Mesendoderm (in vitro differentiated cells): ENCODE measurements around the gene TRPC4.

Experiments used
- DNase-seq: peaks from one replicate; pipeline ENCODE4 v3.0.0; 2013
- H2AK5ac ChIP-seq: 2 replicates; pipeline ENCODE4 v1.6.1; 2013; ENCODE audit warnings: low read length, inconsistent platforms
- H2BK120ac ChIP-seq: 2 replicates; pipeline ENCODE4 v1.6.1; 2013; ENCODE audit warnings: low read depth, mild to moderate bottlenecking, low read length, moderate library complexity, mixed read lengths
- H2BK15ac ChIP-seq: replicated peaks from 2 replicates; pipeline ENCODE4 v1.6.1; 2013; ENCODE audit warnings: low read depth, mild to moderate bottlenecking, moderate library complexity
- H2BK5ac ChIP-seq: 2 replicates; pipeline ENCODE4 v1.6.1; 2013; ENCODE audit warnings: low read length, inconsistent platforms
- H3K18ac ChIP-seq: 2 replicates; pipeline ENCODE4 v1.6.1; 2013; ENCODE audit warnings: mild to moderate bottlenecking, low read length, mixed read lengths
- H3K23ac ChIP-seq: one replicate; pipeline ENCODE4 v1.6.1; 2013; ENCODE audit warnings: low read length
- H3K27ac ChIP-seq: 2 replicates; pipeline ENCODE4 v1.5.1; 2013; ENCODE audit warnings: low read depth, mild to moderate bottlenecking, inconsistent platforms, low read length, moderate library complexity
- H3K27me3 ChIP-seq: 2 replicates; pipeline ENCODE4 v1.6.1; 2013; ENCODE audit warnings: low read length, control low read depth, mild to moderate bottlenecking, inconsistent platforms; ENCODE audit not compliant: insufficient read depth, poor library complexity
- H3K36me3 ChIP-seq: 2 replicates; pipeline ENCODE4 v1.6.1; 2013; ENCODE audit warnings: low read length, inconsistent platforms; ENCODE audit not compliant: control insufficient read depth, insufficient read depth
- H3K4ac ChIP-seq: one replicate; pipeline ENCODE4 v1.6.1; 2013; ENCODE audit warnings: low read depth, mild to moderate bottlenecking, low read length, moderate library complexity
- H3K4me1 ChIP-seq: 2 replicates; pipeline ENCODE4 v1.6.1; 2013; ENCODE audit warnings: low read depth, low read length, inconsistent platforms; ENCODE audit not compliant: control insufficient read depth
- H3K4me2 ChIP-seq: 2 replicates; pipeline ENCODE4 v1.6.1; 2013; ENCODE audit warnings: low read length
- H3K4me3 ChIP-seq: 2 replicates; pipeline ENCODE4 v1.5.1; 2013; ENCODE audit warnings: mild to moderate bottlenecking, low read length
- H3K56ac ChIP-seq: one replicate; pipeline ENCODE4 v1.6.1; 2013; ENCODE audit warnings: low read length
- H3K79me1 ChIP-seq: 2 replicates; pipeline ENCODE4 v1.6.1; 2013; ENCODE audit warnings: low read length, inconsistent platforms
- H3K79me2 ChIP-seq: 2 replicates; pipeline ENCODE4 v1.6.1; 2013; ENCODE audit warnings: mild to moderate bottlenecking, low read length; ENCODE audit not compliant: control insufficient read depth, insufficient read depth
- H3K9ac ChIP-seq: 2 replicates; pipeline ENCODE4 v1.6.1; 2013; ENCODE audit warnings: low read length, inconsistent platforms
- H4K5ac ChIP-seq: one replicate; pipeline ENCODE4 v1.6.1; 2013; ENCODE audit warnings: low read length
- H4K8ac ChIP-seq: one replicate; pipeline ENCODE4 v1.6.1; 2013; ENCODE audit warnings: low read depth, mild to moderate bottlenecking, control low read depth, low read length, moderate library complexity
- WGBS: extraction: QIAGEN DNeasy Blood & Tissue Kit; methylation state at CpG from one replicate; pipeline ENCODE4 v1.1.7; 2013; ENCODE audit warnings: low lambda C conversion rate, missing lambda C conversion rate; ENCODE audit not compliant: insufficient coverage; ENCODE audit errors: extremely low coverage; 5-methylcytosine and 5-hydroxymethylcytosine counted together

TRPC4 gene

GRCh38 chr13:37870489-37870845, 895 bp upstream of the TRPC4 start:
- no CpG with 5 or more reads among the region's 9 CpGs for WGBS
- Histone ChIP-seq H2BK15ac (no peak overlapping the region), H3K9ac (no peak overlapping the region), H3K79me1 (no peaks in the 10 kb centered on the region), H3K27ac (no peak overlapping the region), H3K23ac (no peak overlapping the region), H3K4me3 (no peak overlapping the region), H3K79me2 (no peaks in the 10 kb centered on the region), H3K4me2 (no peak overlapping the region), H4K8ac (no peak overlapping the region), H3K36me3 (no peaks in the 10 kb centered on the region), H2AK5ac (no peak overlapping the region), H2BK120ac (no peak overlapping the region), H3K27me3 (no peaks in the 10 kb centered on the region), H3K4ac (no peak overlapping the region), H3K4me1 (peaks cover 2% of the 10 kb centered on the region), H3K56ac (no peak overlapping the region), H3K18ac (no peak overlapping the region), H2BK5ac (no peak overlapping the region), H4K5ac (no peak overlapping the region)
- no peak for DNase-seq

GRCh38 chr13:37869506-37869755, 141 bp downstream of the TRPC4 start:
- Histone ChIP-seq H3K9ac (peak overlapping the region; percentile 73), H3K4me2 (peak overlapping the region; percentile 97), H3K27me3 (no peaks in the 10 kb centered on the region), H3K23ac (no peak overlapping the region), H4K5ac (no peak overlapping the region), H3K4ac (no peak overlapping the region), H3K56ac (peak overlapping the region; percentile 92), H3K27ac (peak overlapping the region; percentile 35), H3K4me3 (peak overlapping the region; percentile 63), H3K36me3 (no peaks in the 10 kb centered on the region), H4K8ac (no peak overlapping the region), H3K79me1 (no peaks in the 10 kb centered on the region), H2AK5ac (no peak overlapping the region), H2BK120ac (no peak overlapping the region), H2BK5ac (no peak overlapping the region), H2BK15ac (no peak overlapping the region), H3K79me2 (no peaks in the 10 kb centered on the region), H3K18ac (peak overlapping the region; percentile 77), H3K4me1 (peaks cover 2% of the 10 kb centered on the region)
- no CpG with 5 or more reads among the region's 19 CpGs for WGBS
- DNase-seq, result peak; percentile 62

- H3K9ac ChIP-seq, result peak overlapping the region; percentile 73
- no peak overlapping the region for H2BK120ac ChIP-seq
- H3K4me3 ChIP-seq, result peak overlapping the region; percentile 63
- no peak overlapping the region for H4K5ac ChIP-seq
- peak; percentile 74 for DNase-seq
- H3K36me3 ChIP-seq, result no peaks in the 10 kb centered on the region
- H3K56ac ChIP-seq, result peak overlapping the region; percentile 92
- no peaks in the 10 kb centered on the region for H3K79me2 ChIP-seq
- H3K4me2 ChIP-seq, result peak overlapping the region; percentile 97
- peak overlapping the region; percentile 35 for H3K27ac ChIP-seq
- peaks cover 2% of the 10 kb centered on the region for H3K4me1 ChIP-seq
- no peak overlapping the region for H2BK15ac ChIP-seq
- H3K18ac ChIP-seq, result peak overlapping the region; percentile 77
- H3K79me1 ChIP-seq, result no peaks in the 10 kb centered on the region
- H3K4ac ChIP-seq, result no peak overlapping the region
- H2AK5ac ChIP-seq, result no peak overlapping the region
- no peak overlapping the region for H2BK5ac ChIP-seq
- no peak overlapping the region for H4K8ac ChIP-seq
- WGBS, result no CpG with 5 or more reads among the region's 27 CpGs
- no peaks in the 10 kb centered on the region for H3K27me3 ChIP-seq
- no peak overlapping the region for H3K23ac ChIP-seq
These were observed 674 bp downstream of the TRPC4 start for GRCh38 chr13:37868691-37869505.

GRCh38 chr13:37863708-37864107, 5.9 kb downstream of the TRPC4 start:
- Histone ChIP-seq H3K36me3 (no peaks in the 10 kb centered on the region), H3K56ac (no peak overlapping the region), H2BK120ac (no peak overlapping the region), H3K4ac (no peak overlapping the region), H3K27me3 (no peaks in the 10 kb centered on the region), H4K8ac (no peak overlapping the region), H3K79me1 (no peaks in the 10 kb centered on the region), H3K9ac (no peak overlapping the region), H3K18ac (no peak overlapping the region), H2AK5ac (no peak overlapping the region), H2BK5ac (no peak overlapping the region), H3K4me2 (no peak overlapping the region), H3K4me1 (no peaks in the 10 kb centered on the region), H3K4me3 (no peak overlapping the region), H4K5ac (no peak overlapping the region), H3K79me2 (no peaks in the 10 kb centered on the region), H3K27ac (no peak overlapping the region), H2BK15ac (no peak overlapping the region), H3K23ac (no peak overlapping the region)
- no peak for DNase-seq
- no CpG with 5 or more reads among the region's 1 CpG for WGBS

GRCh38 chr13:37835392-37835791, 34.2 kb downstream of the TRPC4 start:
- no peak overlapping the region for H2BK15ac ChIP-seq
- no CpG with 5 or more reads among the region's 4 CpGs for WGBS
- H3K4me1 ChIP-seq, result no peaks in the 10 kb centered on the region

GRCh38 chr13:37833411-37833810, 36.2 kb downstream of the TRPC4 start:
- no peak overlapping the region for H2AK5ac ChIP-seq
- no peaks in the 10 kb centered on the region for H3K79me1 ChIP-seq
- no peak overlapping the region for H2BK5ac ChIP-seq
- no peak overlapping the region for H3K4me3 ChIP-seq
- WGBS, result no CpG with 5 or more reads among the region's 4 CpGs
- H4K5ac ChIP-seq, result no peak overlapping the region
- no peak overlapping the region for H3K4me2 ChIP-seq
- H3K18ac ChIP-seq, result no peak overlapping the region
- DNase-seq, result no peak
- no peak overlapping the region for H2BK15ac ChIP-seq
- H4K8ac ChIP-seq, result no peak overlapping the region
- H3K27me3 ChIP-seq, result no peaks in the 10 kb centered on the region
- H3K36me3 ChIP-seq, result no peaks in the 10 kb centered on the region
- no peaks in the 10 kb centered on the region for H3K4me1 ChIP-seq
- no peak overlapping the region for H3K4ac ChIP-seq
- H3K27ac ChIP-seq, result no peak overlapping the region
- no peaks in the 10 kb centered on the region for H3K79me2 ChIP-seq
- H3K56ac ChIP-seq, result no peak overlapping the region
- no peak overlapping the region for H2BK120ac ChIP-seq
- no peak overlapping the region for H3K23ac ChIP-seq
- H3K9ac ChIP-seq, result no peak overlapping the region

More at GRCh38 chr13:37835392-37835791, 34.2 kb downstream of the TRPC4 start:
- Histone ChIP-seq H3K18ac (no peak overlapping the region), H2BK5ac (no peak overlapping the region), H3K36me3 (no peaks in the 10 kb centered on the region), H3K56ac (no peak overlapping the region), H3K9ac (no peak overlapping the region), H2BK120ac (no peak overlapping the region), H3K79me1 (no peaks in the 10 kb centered on the region), H4K5ac (no peak overlapping the region), H3K4me3 (no peak overlapping the region), H3K27me3 (no peaks in the 10 kb centered on the region), H3K27ac (no peak overlapping the region), H4K8ac (no peak overlapping the region), H3K79me2 (no peaks in the 10 kb centered on the region), H3K4me2 (no peak overlapping the region), H2AK5ac (no peak overlapping the region), H3K4ac (no peak overlapping the region), H3K23ac (no peak overlapping the region)
- DNase-seq, result no peak
